ENCODE data around the gene PTX3. TPM values are rescaled to one million over a fixed set of nuclear protein-coding genes. Genes with fewer than 3 reads are reported as not detected.

PTX3 gene
- total RNA-seq, 2 donors from 2014 or later = 13.5 to 16.5 TPM

- intact Hi-C loops (cut with DNase I) = no loop called here
- no peak for TF ChIP-seq POLR2A (IDR thresholded peaks at IDR 0.05)
- TF ChIP-seq, protein P1, sequence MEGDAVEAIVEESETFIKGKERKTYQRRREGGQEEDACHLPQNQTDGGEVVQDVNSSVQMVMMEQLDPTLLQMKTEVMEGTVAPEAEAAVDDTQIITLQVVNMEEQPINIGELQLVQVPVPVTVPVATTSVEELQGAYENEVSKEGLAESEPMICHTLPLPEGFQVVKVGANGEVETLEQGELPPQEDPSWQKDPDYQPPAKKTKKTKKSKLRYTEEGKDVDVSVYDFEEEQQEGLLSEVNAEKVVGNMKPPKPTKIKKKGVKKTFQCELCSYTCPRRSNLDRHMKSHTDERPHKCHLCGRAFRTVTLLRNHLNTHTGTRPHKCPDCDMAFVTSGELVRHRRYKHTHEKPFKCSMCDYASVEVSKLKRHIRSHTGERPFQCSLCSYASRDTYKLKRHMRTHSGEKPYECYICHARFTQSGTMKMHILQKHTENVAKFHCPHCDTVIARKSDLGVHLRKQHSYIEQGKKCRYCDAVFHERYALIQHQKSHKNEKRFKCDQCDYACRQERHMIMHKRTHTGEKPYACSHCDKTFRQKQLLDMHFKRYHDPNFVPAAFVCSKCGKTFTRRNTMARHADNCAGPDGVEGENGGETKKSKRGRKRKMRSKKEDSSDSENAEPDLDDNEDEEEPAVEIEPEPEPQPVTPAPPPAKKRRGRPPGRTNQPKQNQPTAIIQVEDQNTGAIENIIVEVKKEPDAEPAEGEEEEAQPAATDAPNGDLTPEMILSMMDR (IDR thresholded peaks at IDR 0.05) = no peak
- 79 to 80% methylated on average over 2 of the region's 2 CpGs for WGBS, 2 donors
- Histone ChIP-seq H3K27me3 (no peaks in the 10 kb centered on the region), H3K4me1 (no peaks in the 10 kb centered on the region), H3K36me3 (replicated peaks in 1 of 2; ENCODE audit: insufficient read depth in 1 of 2, low read depth in 2 of 2) (no peaks in the 10 kb centered on the region), H3K4me3 (no peak overlapping the region), H3K27ac (no peak overlapping the region), H3K9me3 (no peaks in the 10 kb centered on the region)
- ATAC-seq = no peak
- no peak for DNase-seq
Measured at GRCh38 chr3:157429708-157430107, 6.9 kb upstream of the PTX3 start.

DNA sequence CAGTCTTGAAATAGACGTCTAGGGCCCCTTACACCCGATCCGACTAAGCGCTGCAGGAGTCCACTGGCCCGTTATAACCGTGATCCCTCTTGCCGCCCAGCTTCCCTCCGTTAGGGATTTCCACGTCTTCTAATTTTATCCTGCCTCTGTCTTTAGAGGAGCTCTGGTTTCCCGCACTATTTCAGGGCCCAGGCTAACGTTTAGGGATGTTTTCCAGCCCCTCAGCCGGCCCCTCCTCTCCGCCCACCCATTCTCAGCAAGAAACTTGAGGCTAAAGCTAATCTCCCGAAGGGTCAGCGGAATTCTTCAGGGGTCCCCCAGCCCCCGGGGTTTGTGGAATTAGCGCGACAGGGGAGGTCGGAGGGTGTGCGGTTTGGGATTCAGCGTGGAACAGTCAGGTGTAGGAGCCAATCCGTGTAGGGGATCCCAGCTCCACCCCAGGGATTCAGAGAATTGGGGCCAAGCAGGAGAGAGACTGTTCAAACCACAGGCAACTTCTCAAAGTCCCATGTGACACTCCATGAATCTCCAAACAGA, 1.6 kb downstream of the PTX3 start:
- Histone ChIP-seq H3K27ac (peak overlapping the region in 1 of 4 donors; percentile 28), H3K4me3 (peak overlapping the region in 1 of 2 donors; percentile 23), H3K36me3 (replicated peaks in 1 of 2; ENCODE audit: insufficient read depth in 1 of 2, low read depth in 2 of 2) (no peaks in the 10 kb centered on the region), H3K4me1 (peaks cover 21% of the 10 kb centered on the region), H3K9me3 (no peaks in the 10 kb centered on the region), H3K27me3 (no peaks in the 10 kb centered on the region)
- DNase-seq (peak in 1 of 4 donors; percentile 10), ATAC-seq (no peak)
- 3 to 7% methylated on average over 21 to 22 of the region's 22 CpGs for WGBS, 2 donors
- intact Hi-C loops (cut with DNase I) = no loop called here
- no peak for TF ChIP-seq POLR2A (IDR thresholded peaks at IDR 0.05)
- TF ChIP-seq, protein P1 (IDR thresholded peaks at IDR 0.05) = no peak

- Histone ChIP-seq H3K9me3 (no peaks in the 10 kb centered on the region), H3K4me3 (no peak overlapping the region), H3K4me1 (peaks cover 21% of the 10 kb centered on the region), H3K36me3 (replicated peaks in 1 of 2; ENCODE audit: insufficient read depth in 1 of 2, low read depth in 2 of 2) (no peaks in the 10 kb centered on the region), H3K27ac (no peak overlapping the region), H3K27me3 (no peaks in the 10 kb centered on the region)
- intact Hi-C loops (cut with DNase I) = no loop called here
- DNase-seq = no peak
- WGBS, 2 donors = 80 to 93% methylated on average over 2 of the region's 2 CpGs
- ATAC-seq = no peak
- TF ChIP-seq POLR2A (IDR thresholded peaks at IDR 0.05) = no peak
- TF ChIP-seq, protein P1 (IDR thresholded peaks at IDR 0.05) = no peak
Measured at GRCh38 chr3:157441102-157441624, 4.5 kb downstream of the PTX3 start.

GRCh38 chr3:157442729-157443128, 6.1 kb downstream of the PTX3 start:
- H3K27me3 ChIP-seq = no peaks in the 10 kb centered on the region
- no peaks in the 10 kb centered on the region for H3K36me3 ChIP-seq (replicated peaks in 1 of 2; ENCODE audit: insufficient read depth in 1 of 2, low read depth in 2 of 2)
- no peak for TF ChIP-seq POLR2A (IDR thresholded peaks at IDR 0.05)
- TF ChIP-seq, protein P1 (IDR thresholded peaks at IDR 0.05) = no peak
- H3K4me1 ChIP-seq = peaks cover 10% of the 10 kb centered on the region
- peak in 1 of 4 donors; percentile 9 for DNase-seq
- H3K27ac ChIP-seq = no peak overlapping the region
- 79 to 86% methylated on average over 2 of the region's 2 CpGs for WGBS, 2 donors
- no peak for ATAC-seq
- intact Hi-C loops (cut with DNase I) = no loop called here
- H3K9me3 ChIP-seq = no peaks in the 10 kb centered on the region
- H3K4me3 ChIP-seq = no peak overlapping the region

Data from body of pancreas (tissue), 4 donors.